ENCODE measurements around the gene COL27A1.

DNA sequence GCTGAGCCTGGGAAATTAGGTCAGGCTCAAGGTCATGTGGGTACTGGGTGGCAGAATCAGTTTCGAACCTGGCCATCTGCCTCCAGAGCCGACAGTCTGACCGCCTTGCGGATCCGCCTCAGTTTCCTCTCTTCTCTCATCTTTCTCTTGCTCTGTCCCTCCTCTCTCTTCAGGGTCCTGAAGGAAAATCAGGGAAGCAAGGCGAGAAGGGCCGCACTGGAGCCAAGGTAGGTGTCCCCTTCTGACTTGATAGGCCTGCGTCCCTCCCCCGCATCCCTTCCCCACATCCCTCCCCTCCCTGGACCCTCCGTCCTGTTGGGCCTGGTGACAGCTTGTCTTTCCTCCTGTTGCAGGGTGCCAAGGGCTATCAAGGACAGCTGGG is 126.8 kb downstream of the COL27A1 start:
- TF ChIP-seq, protein P1, sequence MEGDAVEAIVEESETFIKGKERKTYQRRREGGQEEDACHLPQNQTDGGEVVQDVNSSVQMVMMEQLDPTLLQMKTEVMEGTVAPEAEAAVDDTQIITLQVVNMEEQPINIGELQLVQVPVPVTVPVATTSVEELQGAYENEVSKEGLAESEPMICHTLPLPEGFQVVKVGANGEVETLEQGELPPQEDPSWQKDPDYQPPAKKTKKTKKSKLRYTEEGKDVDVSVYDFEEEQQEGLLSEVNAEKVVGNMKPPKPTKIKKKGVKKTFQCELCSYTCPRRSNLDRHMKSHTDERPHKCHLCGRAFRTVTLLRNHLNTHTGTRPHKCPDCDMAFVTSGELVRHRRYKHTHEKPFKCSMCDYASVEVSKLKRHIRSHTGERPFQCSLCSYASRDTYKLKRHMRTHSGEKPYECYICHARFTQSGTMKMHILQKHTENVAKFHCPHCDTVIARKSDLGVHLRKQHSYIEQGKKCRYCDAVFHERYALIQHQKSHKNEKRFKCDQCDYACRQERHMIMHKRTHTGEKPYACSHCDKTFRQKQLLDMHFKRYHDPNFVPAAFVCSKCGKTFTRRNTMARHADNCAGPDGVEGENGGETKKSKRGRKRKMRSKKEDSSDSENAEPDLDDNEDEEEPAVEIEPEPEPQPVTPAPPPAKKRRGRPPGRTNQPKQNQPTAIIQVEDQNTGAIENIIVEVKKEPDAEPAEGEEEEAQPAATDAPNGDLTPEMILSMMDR (IDR thresholded peaks at IDR 0.05), result no peak
- no peak for TF ChIP-seq POLR2A (IDR thresholded peaks at IDR 0.05)

Measured in adrenal gland (tissue), 5 donors.